GM19463 (cell line): ENCODE results near the gene PHF1.
A peak's percentile ranks its signal among the peaks of the same experiment; 100 is the strongest.

ENCODE experiments used
- ATAC-seq: cut with Tn5 transposase; IDR thresholded peaks from one replicate; pipeline ENCODE4 v1.9.1; 2021; ENCODE audit warnings: mild to moderate bottlenecking, moderate library complexity; ENCODE audit not compliant: unreplicated experiment

PHF1 gene

GRCh38 chr6:33453393-33454008 is 42.7 kb downstream of the PHF1 start:
- no peak for ATAC-seq

GRCh38 chr6:33454009-33454946 is 43.5 kb downstream of the PHF1 start, which contains the start of gene ZBTB9:
TSS of gene ZBTB9 (plus strand) at chr6:33454576. CDS start at chr6:33455101, 525 bp downstream.
- ATAC-seq: peak; percentile 99

- no peak for ATAC-seq
Measured at GRCh38 chr6:33455051-33455450, 44.2 kb downstream of the PHF1 start.

- ATAC-seq: no peak
Measured at GRCh38 chr6:33456156-33456555, 45.3 kb downstream of the PHF1 start.

GRCh38 chr6:33458676-33459075 is 47.9 kb downstream of the PHF1 start:
- no peak for ATAC-seq

- no peak for ATAC-seq
Measured at GRCh38 chr6:33459226-33459625, 48.4 kb downstream of the PHF1 start.
